Measurements from ENCODE around the gene RAB30. TPM values are rescaled to one million over a fixed set of nuclear protein-coding genes. Genes with fewer than 3 reads are reported as not detected.

RAB30 gene
- total RNA-seq, 4 donors from 2014 or later: 14.1 to 38.1 (median 24.4) TPM

GRCh38 chr11:82992223-82992622 is 79.5 kb downstream of the RAB30 start:
- H3K27me3 ChIP-seq: no peaks in the 10 kb centered on the region
- TF ChIP-seq POLR2AphosphoS5 (IDR thresholded peaks at IDR 0.05) (no peak), EP300 (IDR thresholded peaks at IDR 0.05) (no peak), CTCF (IDR thresholded peaks at IDR 0.05) (no peak)
- no peak overlapping the region for H3K27ac ChIP-seq
- H3K36me3 ChIP-seq: peaks cover 6% of the 10 kb centered on the region
- 92% methylated on average over 1 of the region's 1 CpG for WGBS
- no peak overlapping the region for H3K4me3 ChIP-seq
- peaks cover 41% of the 10 kb centered on the region for H3K4me1 ChIP-seq
- no peaks in the 10 kb centered on the region for H3K9me3 ChIP-seq
- DNase-seq (ENCODE audit: low spot score in 2 of 2): no peak

GRCh38 chr11:82989628-82990404 is 81.9 kb downstream of the RAB30 start:
- peaks cover 19% of the 10 kb centered on the region for H3K36me3 ChIP-seq

GRCh38 chr11:82988936-82989627 is 82.6 kb downstream of the RAB30 start:
- TF ChIP-seq EP300 (IDR thresholded peaks at IDR 0.05) (no peak), POLR2AphosphoS5 (IDR thresholded peaks at IDR 0.05) (no peak)
- H3K27ac ChIP-seq: no peak overlapping the region
- no peaks in the 10 kb centered on the region for H3K27me3 ChIP-seq
- no peaks in the 10 kb centered on the region for H3K9me3 ChIP-seq
- peaks cover 9% of the 10 kb centered on the region for H3K4me1 ChIP-seq
- H3K4me3 ChIP-seq: no peak overlapping the region
- peaks cover 19% of the 10 kb centered on the region for H3K36me3 ChIP-seq
- DNase-seq (ENCODE audit: low spot score in 2 of 2): no peak
- WGBS: 73% methylated on average over 7 of the region's 7 CpGs

More at GRCh38 chr11:82989628-82990404, 81.9 kb downstream of the RAB30 start:
- Histone ChIP-seq H3K4me3 (no peak overlapping the region), H3K27me3 (no peaks in the 10 kb centered on the region), H3K4me1 (peaks cover 17% of the 10 kb centered on the region), H3K9me3 (no peaks in the 10 kb centered on the region), H3K27ac (no peak overlapping the region)
- 86% methylated on average over 9 of the region's 9 CpGs for WGBS
- DNase-seq (ENCODE audit: low spot score in 2 of 2): no peak
- TF ChIP-seq CTCF (IDR thresholded peaks at IDR 0.05) (no peak), POLR2AphosphoS5 (IDR thresholded peaks at IDR 0.05) (no peak), POLR2A (IDR thresholded peaks at IDR 0.05) (no peak), EP300 (IDR thresholded peaks at IDR 0.05) (no peak)

- WGBS: 95% methylated on average over 2 of the region's 2 CpGs
- Histone ChIP-seq H3K36me3 (peaks cover 22% of the 10 kb centered on the region), H3K4me3 (no peak overlapping the region), H3K4me1 (no peaks in the 10 kb centered on the region), H3K27ac (no peak overlapping the region), H3K9me3 (no peaks in the 10 kb centered on the region), H3K27me3 (no peaks in the 10 kb centered on the region)
- no peak for TF ChIP-seq EP300 (IDR thresholded peaks at IDR 0.05)
- TF ChIP-seq POLR2A (IDR thresholded peaks at IDR 0.05): no peak
- TF ChIP-seq POLR2AphosphoS5 (IDR thresholded peaks at IDR 0.05): no peak
- no peak for TF ChIP-seq CTCF (IDR thresholded peaks at IDR 0.05)
- DNase-seq (ENCODE audit: low spot score in 2 of 2): no peak
Observed at GRCh38 chr11:82987997-82988396, 83.7 kb downstream of the RAB30 start.

- TF ChIP-seq EP300 (IDR thresholded peaks at IDR 0.05) (no peak), POLR2A (IDR thresholded peaks at IDR 0.05) (no peak), CTCF (IDR thresholded peaks at IDR 0.05) (no peak), POLR2AphosphoS5 (IDR thresholded peaks at IDR 0.05) (no peak)
- Histone ChIP-seq H3K27ac (no peak overlapping the region), H3K4me1 (no peaks in the 10 kb centered on the region), H3K27me3 (no peaks in the 10 kb centered on the region), H3K9me3 (no peaks in the 10 kb centered on the region), H3K4me3 (no peak overlapping the region), H3K36me3 (peaks cover 36% of the 10 kb centered on the region)
- no peak for DNase-seq (ENCODE audit: low spot score in 2 of 2)
- 84% methylated on average over 3 of the region's 3 CpGs for WGBS
Observed at GRCh38 chr11:82986446-82986845, 85.3 kb downstream of the RAB30 start.

All from suprapubic skin (tissue), 4 donors.